ENCODE measurements around the gene CCDC9B. TPM values are rescaled to one million over a fixed set of nuclear protein-coding genes. Genes with fewer than 3 reads are reported as not detected.
A peak's percentile ranks its signal among the peaks of the same experiment; 100 is the strongest.

CCDC9B gene
- total RNA-seq, 4 donors from 2014 or later: 5.4 to 34.4 (median 15.0) TPM

DNA sequence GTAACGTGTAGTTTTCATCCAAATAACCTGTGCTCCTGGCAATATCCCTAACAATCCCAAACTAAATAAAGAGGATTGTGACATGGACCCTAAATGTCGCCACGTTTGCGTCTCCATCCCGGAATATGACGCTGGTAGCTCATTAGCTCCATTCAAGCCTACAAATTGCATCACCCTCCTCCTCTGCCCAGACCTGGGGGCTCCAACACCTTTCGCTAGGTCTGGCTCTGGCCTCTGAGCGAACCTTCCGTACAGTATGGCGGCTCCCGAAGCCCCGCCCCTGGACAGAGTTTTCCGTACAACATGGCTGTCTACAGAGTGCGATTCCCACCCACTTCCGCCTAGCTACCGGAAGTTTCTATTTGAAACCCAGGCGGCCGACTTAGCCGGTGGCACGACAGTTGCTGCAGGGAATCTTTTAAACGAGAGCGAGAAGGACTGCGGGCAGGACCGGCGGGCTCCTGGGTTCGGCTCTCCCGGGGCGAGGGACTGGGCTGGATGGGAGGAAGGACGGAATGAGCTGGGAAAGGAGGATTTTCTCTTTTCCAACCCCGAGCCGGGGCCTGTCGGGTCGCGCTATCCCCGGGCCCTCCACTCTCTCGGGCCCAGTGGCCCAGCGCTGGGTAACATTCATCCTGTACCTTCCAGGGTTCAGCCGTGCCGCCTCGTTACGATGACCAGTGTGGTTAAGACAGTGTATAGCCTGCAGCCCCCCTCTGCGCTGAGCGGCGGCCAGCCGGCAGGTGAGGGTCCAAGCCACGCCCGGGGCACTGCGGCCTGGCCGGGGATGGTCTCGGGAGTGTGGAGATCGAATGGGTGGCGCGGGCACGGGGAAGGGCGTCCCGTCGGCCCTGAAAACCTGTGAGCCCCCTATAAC, 42.1 kb upstream of the CCDC9B start, which contains the start of gene KNSTRN:
Gene KNSTRN, plus strand, starts transcription at position 142 of the 877 bp plus-strand sequence. Its CDS starts 115 bp downstream, at position 257.
- DNase-seq: peak; percentile 61
- TF ChIP-seq CTCF (IDR thresholded peaks at IDR 0.05) (peak in 1 of 6 experiments; percentile 14), POLR2A (IDR thresholded peaks at IDR 0.05) (peak in 1 of 4 donors; percentile 39)
- no peaks in the 10 kb centered on the region for H3K27me3 ChIP-seq
- H3K36me3 ChIP-seq: peaks cover 0 to 16% (median 9%) of the 10 kb centered on the region in 3 donors
- H3K4me1 ChIP-seq: peaks cover 9 to 40% (median 16%) of the 10 kb centered on the region in 3 donors
- H3K4me3 ChIP-seq: peak within 1 kb of the TSS; percentile 70 to 96 (median 78)
- intact Hi-C loops (cut with DNase I): no loop called here
- no peaks in the 10 kb centered on the region for H3K9me3 ChIP-seq
- peak within 1 kb of the TSS; percentile 54 to 86 (median 74) for H3K27ac ChIP-seq
- 5 to 9% methylated on average over 23 to 35 of the region's 57 CpGs for WGBS, 2 donors

GRCh38 chr15:40381818-40382529, 41.2 kb upstream of the CCDC9B start:
- H3K4me1 ChIP-seq: peaks cover 9 to 40% (median 16%) of the 10 kb centered on the region in 3 donors
- intact Hi-C loops (cut with DNase I): no loop called here
- no peak overlapping the region for H3K4me3 ChIP-seq
- no peaks in the 10 kb centered on the region for H3K27me3 ChIP-seq
- TF ChIP-seq CTCF (IDR thresholded peaks at IDR 0.05) (no peak), POLR2A (IDR thresholded peaks at IDR 0.05) (no peak)
- WGBS, 2 donors: 91 to 93% methylated on average over 11 of the region's 11 CpGs
- no peak for DNase-seq
- peaks cover 0 to 8% (median 4%) of the 10 kb centered on the region in 3 donors for H3K36me3 ChIP-seq
- peak overlapping the region in 1 of 4 donors; percentile 77 for H3K27ac ChIP-seq
- H3K9me3 ChIP-seq: no peaks in the 10 kb centered on the region

- peak overlapping the region in 3 of 4 donors; percentile 46 to 72 (median 56) for H3K27ac ChIP-seq
- H3K36me3 ChIP-seq: no peaks in the 10 kb centered on the region
- TF ChIP-seq POLR2A (IDR thresholded peaks at IDR 0.05) (no peak), CTCF (IDR thresholded peaks at IDR 0.05) (no peak)
- 94 to 96% methylated on average over 9 to 10 of the region's 10 CpGs for WGBS, 2 donors
- no peak for DNase-seq
- intact Hi-C loops (cut with DNase I): no loop called here
- no peaks in the 10 kb centered on the region for H3K27me3 ChIP-seq
- H3K9me3 ChIP-seq: no peaks in the 10 kb centered on the region
- H3K4me3 ChIP-seq: no peak overlapping the region
- H3K4me1 ChIP-seq: peaks cover 9 to 40% (median 16%) of the 10 kb centered on the region in 3 donors
Observed at GRCh38 chr15:40380636-40381035, 39.9 kb upstream of the CCDC9B start.

GRCh38 chr15:40379853-40380252, 39.1 kb upstream of the CCDC9B start:
- H3K4me3 ChIP-seq: no peak overlapping the region
- intact Hi-C loops (cut with DNase I): no loop called here
- DNase-seq: no peak
- no peaks in the 10 kb centered on the region for H3K9me3 ChIP-seq
- peak overlapping the region in 3 of 4 donors; percentile 46 to 72 (median 56) for H3K27ac ChIP-seq
- H3K36me3 ChIP-seq: no peaks in the 10 kb centered on the region
- no peaks in the 10 kb centered on the region for H3K27me3 ChIP-seq
- peaks cover 9 to 40% (median 16%) of the 10 kb centered on the region in 3 donors for H3K4me1 ChIP-seq
- WGBS, 2 donors: 6 to 16% methylated on average over 4 of the region's 4 CpGs
- TF ChIP-seq POLR2A (IDR thresholded peaks at IDR 0.05): no peak
- TF ChIP-seq CTCF (IDR thresholded peaks at IDR 0.05): no peak

All from esophagus squamous epithelium (tissue), 5 donors.